Activated CD4-positive, CD25-positive, alpha-beta regulatory T cell treated with anti-CD3 and anti-CD28 coated beads, Interleukin-2, amount 50 U/mL, for 72 hours (primary cell): ENCODE results near the gene VWA3A.
"Not testable (repeated sequence)": the region's sequence is repeated elsewhere in the genome, so short reads cannot be mapped to it uniquely, and the experiment has no call there.

Source experiments
- DNase-seq: peaks from one replicate; pipeline ENCODE4 v3.0.0; 2021

The VWA3A gene

DNA sequence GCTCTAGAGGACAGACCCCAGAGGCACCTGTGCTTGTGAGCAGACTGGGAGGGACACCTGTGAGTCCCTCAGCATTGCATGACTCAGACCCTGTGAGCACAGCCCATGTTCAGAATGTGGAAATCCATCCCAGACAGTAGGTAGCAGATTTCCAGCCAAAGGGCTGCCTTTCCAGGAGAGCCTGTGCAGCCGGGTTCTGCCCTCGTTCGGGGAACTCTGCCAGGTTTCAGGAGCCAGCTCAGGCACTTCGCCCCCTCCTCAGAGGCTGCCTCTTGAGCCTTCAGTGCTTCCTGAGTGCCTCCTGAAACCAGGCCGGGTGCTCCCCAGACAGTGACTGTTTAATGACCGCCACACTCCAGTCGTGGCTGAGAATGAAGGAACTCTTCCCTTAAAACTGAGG, 46.7 kb downstream of the VWA3A start:
- no peak for DNase-seq

DNA sequence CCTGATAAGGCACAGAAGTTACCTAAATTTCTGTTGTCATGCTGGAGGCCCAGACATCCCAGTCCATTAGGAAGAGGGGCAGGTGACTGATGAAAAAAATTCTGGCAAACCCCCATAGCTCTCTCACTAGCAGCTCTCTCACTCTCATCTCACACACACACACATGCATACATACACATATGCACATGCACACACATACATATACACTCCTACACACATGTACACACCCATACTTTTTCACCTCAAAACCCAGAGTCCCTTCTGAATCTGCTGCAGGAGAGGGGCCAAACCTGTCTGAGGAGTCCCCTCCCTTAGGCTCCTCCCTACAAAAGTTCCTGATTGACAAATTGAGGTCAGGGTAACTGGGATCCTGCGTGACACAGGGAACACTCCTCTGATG, 47.4 kb downstream of the VWA3A start:
- DNase-seq = no peak

DNA sequence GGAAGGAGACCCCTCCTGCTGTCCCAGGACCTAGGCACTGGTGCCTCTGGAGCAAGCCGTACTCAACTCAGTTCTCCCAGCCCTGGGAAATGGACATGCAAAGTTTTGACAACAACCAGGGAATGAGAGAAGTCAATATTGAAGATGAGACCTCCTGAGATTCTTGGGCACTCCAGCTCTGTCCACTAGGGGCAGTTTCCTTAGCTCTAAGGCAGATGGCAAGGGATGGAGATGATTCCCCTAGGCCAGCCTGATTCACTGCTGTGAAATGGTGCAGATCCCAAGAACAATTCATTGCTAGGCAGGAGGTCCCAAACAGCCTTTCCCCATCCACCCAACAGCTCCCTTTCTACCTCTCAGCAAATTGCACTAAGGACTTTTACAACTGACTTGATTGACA, 49.4 kb downstream of the VWA3A start:
- no peak for DNase-seq

DNA sequence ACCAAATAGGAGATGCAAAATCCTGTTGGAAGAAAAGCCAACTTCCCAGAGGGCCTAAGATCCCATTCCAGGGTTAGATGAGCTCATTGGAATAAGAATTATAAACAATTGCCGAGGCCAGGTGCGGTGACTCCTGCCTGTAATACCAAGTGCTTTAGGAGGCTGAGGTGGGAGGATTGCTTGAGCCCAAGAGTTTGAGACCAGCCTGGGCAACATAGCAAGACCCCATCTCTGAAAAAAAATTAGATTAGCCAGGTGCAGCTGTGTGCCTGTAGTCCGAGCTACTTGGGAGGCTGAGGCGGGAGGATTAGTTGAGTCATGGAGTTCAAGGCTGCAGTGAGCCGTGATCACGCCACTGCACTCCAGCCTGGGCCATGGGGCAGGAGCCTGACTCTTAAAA, 52.2 kb downstream of the VWA3A start:
- DNase-seq = no peak

DNA sequence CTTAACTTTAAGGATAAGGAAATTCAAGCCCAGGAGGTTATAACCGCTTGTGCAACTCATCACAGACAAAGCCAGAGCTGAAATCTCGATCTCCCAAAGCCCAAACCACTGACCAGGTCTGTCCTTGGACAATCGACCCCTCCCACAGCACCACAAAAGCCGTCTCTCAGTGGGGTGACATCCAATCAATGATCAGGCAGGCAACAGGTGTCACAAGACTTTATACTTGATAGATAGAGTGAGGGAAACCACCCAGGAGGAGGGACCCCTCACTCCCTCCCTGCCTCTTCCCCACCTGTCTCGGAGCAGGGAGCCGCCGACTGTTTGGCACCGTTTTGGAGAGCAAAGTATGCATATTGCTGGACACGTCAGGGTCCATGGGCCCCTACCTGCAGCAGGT, 55.5 kb downstream of the VWA3A start:
- no peak for DNase-seq

DNA sequence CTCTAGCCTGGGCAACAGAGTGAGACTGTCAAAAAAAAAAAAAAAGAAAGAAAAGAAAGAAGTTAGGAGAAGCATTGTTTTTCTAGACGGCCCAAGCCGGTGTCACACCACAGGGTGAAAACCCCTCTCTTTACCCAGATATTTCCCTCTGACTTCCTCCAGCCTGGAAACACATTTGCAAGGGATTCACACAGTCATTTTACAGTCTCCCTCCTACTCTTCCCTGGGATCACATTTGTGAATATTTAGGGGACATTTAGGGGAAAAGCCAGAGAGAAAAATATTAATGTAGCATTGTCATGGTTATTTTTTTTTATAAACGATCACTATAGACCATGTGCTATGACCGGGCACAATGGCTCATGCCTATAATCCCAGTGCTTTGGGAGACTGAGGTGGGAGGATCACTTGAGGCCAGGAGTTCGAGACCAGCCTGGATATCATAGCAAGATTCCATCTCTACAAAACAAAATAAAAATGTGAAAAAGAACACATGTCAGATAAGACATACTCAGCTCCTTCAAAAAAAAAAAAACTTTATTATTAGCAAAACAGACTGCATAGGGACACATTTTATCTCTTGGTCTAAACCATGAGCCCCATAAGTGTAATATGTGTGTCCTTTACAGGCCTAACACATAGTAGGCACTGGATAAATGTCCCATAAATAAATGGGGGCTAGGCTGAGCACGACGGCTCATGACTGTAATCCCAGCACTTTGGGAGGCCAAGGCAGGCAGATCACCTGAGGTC, 59.1 kb downstream of the VWA3A start:
- no peak for DNase-seq

DNA sequence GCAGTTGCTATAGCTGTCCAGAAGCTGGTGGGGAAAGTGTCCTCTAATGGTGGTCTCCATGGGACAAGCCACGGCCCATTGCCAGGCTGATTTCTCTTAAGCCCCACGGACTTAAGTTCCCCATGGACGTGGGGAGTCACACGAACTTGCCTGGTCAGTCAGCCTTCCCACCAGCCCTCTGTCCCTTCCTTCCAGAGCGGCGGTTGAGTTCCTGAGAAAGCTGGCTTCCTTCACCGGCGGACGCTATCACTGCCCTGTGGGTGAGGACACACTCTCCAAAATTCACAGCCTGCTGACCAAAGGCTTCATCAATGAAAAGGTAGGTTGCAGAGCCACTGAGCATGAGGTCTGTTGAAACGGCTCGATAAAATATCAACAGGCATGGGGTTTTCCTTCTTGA, 60.0 kb downstream of the VWA3A start:
- DNase-seq = no peak

DNA sequence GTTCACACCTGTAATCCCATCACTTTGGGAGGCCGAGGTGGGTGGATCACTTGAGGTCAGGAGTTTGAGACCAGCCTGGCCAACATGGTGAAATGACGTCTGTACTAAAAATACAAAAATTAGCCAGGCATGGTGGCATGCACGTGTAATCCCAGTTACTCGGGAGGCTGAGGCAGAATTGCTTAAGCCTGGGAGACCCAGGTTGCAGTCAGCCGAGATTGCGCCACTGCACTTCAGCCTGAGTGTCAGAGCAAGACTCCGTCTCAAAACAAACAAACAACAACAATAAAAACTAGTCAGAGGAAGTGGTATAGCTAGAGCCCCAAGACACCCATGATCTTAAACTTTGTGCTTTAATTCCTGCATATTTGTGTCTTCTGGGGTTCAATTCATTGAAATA, 60.7 kb downstream of the VWA3A start:
- DNase-seq = not testable (repeated sequence)

DNA sequence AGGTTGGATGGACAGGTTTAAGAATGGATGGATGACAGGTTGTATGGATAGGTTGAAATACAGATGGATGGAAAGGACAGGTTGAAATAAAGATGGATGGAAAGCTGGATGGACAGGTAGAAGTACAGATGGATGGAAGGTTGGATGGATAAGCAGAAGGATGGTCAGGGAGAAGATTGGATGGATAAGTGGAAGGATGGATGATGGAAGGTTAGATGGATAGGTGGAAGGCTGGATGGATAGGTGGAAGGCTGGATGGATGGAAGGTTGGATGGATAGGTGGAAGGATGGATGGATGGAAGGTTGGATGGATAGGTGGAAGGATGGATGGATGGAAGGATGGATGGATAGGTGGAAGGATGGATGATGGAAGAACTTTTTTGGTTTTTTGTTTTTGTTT, 69.1 kb downstream of the VWA3A start:
- DNase-seq = no peak

DNA sequence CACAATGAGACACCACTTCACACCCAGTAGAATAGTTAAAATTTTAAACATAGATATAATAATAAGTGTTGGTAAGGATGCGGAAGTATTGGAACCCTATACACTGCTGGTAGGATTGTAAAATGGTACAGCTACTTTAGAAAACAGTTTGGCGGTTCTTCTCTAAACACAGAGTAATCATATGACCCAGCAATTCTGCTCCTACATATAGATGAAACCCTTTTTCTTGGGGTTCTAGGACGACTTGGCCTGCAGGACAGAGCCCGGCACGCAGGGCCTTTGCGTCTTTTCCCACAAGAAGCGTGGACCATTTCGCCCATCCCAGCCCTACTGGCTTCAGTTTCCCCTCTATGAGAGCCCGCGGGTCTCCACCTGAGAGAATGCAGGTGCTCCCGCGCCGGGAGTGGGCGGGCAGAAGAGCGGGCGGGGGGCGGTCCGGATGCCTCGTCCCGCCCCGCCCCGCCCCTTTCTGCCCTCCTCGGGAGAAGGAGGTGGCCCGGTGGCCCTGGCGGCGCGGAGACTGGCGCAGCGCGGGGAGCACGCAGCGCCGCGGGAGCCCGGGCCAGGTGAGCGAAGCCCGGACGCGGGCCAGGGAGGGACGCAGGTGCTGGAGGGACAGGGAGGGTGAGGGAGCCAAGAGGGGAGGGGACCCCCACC, 69.8 kb downstream of the VWA3A start, which contains the start of gene SDR42E2:
Gene SDR42E2 (plus strand): TSS at position 508 of the 657 bp plus-strand sequence. CDS start 3,077 bp downstream, outside the sequence.
- peak; percentile 37 for DNase-seq

DNA sequence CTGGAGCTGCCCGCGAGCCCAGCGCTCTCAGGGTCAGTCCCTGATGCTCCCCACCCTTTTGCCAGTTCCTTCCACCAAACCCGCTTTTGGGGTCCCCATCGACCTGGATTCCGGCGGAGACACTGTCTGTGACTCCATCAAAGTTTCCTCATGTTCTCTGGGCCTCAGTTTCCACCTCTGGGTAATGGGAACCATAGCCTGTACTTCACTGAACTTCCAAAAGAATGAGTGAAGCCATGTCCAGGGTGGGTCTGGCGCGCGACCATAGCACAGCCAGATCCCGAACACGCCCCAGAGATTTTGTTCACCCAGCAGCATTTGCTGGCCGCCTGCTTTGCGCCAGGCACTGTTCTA, 70.3 kb downstream of the VWA3A start:
- no peak for DNase-seq

DNA sequence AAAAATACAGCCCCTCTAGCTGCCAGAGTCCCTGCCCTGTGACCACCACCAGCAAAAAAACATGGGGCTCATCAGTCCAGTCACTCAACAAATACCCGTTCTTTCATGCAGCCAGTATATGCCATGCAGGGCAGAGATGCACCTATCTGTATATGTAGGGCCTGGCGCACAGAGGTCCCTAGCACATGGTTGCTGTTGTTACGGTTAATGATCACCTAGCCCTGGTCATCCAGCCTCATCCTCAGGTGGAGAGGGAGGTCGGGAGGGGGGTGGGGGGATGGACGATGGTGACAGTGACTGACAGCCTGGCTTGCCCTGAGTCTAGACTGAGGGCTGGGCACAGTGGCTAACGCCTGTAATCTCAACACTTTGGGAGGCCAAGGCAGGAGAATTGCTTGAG, 71.5 kb downstream of the VWA3A start:
- no peak for DNase-seq

DNA sequence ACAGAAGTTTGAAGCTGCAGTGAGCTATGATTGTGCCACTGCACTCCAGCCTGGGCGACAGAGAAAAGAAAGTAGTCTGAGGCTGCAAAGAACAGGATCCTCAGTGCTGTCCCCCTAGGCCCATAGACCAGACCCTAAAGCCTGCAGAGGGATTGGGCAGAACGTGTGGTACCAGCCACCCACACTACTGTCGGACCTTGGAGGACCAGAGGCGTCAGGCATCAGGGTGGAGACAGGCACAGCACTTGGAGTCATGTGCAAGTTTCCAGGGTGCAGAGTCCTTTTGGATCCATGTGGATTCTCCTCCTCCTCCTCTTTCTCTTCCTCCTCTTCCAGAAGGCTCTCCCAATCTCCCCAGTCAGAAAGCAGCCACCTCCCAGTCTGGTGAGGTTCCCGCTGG, 72.1 kb downstream of the VWA3A start:
- DNase-seq = no peak

DNA sequence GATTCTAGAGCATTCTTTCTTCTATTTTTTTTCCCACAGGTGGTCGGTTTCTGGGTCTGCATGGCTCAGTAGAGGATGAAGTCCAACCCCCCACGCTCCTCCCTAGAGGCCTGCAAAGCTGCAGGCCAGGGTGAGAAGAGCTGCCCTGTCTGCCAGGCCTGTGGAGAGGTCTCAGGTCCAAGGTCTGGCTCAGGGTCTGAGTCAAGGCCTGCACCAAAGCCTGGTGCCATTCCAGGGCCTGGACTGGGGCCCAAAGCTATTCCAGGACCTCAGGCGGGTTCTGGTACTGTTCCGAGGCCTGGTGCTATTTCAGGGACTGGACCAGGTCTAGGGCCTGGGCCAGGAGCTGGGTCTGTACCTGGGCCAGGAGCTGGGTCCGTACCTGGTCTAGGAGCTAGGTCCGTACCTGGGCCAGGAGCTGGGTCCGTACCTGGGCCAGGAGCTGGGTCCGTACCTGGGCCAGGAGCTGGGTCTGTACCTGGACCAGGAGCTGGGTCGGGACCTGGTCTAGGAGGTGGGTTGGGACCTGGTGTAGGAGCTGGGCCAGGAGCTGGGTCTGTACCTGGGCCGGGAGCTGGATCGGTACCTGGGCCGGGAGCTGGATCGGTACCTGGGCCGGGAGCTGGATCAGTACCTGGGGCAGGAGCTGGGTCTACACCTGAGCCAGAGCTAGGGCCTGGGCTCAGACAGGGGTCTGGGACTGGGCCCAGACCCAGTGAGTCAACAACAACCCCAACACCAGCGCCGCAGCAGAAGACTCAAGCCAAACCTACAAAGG, 73.4 kb downstream of the VWA3A start:
- DNase-seq = no peak

DNA sequence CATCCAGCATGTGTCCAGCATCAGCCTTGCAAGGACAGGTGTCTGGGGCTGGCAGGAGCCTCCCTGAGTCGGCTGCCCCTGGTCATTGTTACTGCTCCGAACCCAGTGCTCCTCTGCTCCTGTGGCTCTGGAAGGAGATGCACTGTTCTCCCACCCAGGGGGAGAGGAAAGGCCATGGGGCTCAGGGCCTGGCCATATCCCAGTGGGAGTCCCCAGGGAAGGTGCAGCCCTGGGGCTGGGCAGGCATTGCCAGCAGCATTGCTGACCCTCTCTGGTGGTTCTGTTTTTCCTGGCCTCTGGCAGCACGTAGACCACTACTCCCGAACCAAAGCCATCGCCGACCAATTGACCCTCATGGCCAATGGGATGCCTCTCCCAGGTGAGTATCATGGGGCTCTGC, 79.6 kb downstream of the VWA3A start:
- no peak for DNase-seq

DNA sequence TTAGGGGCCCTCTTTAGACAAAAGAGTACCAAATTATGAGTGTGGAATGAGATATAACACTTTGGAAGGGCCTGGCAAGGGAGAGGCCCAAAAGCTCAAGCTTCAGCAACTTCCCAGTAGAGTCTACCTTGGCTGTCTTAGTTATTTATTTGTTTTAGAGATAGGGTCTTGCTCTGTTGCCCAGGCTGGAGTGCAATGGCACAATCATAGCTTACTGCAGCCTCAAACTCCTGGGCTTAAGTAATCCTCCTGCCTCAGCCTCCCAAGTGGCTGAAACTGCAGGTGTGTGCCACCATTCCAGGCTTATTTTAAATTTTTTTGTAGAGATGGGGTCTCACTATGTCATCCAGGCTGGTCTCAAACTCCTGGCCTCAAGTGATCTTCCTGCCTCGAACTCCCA, 80.3 kb downstream of the VWA3A start:
- DNase-seq = not testable (repeated sequence)

DNA sequence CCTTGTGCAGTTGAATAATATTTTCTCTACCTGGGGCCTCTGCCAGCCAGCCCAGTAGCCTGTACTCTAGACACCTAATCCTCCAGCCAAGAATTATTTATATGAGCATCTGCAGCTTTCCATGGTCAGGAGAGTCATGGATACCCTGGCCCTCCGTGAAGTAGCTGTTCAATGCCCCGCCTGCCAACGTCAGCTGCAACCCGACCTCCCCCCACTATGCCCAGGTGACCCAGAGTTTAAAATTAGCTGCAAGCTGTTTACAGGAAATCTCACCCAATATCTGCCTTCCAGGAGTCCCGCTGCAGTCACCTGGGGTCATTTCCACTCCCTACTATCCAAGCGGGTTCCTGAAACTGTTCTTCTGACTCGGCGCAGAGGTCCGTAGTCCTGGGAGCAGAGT, 82.3 kb downstream of the VWA3A start:
- DNase-seq = no peak

DNA sequence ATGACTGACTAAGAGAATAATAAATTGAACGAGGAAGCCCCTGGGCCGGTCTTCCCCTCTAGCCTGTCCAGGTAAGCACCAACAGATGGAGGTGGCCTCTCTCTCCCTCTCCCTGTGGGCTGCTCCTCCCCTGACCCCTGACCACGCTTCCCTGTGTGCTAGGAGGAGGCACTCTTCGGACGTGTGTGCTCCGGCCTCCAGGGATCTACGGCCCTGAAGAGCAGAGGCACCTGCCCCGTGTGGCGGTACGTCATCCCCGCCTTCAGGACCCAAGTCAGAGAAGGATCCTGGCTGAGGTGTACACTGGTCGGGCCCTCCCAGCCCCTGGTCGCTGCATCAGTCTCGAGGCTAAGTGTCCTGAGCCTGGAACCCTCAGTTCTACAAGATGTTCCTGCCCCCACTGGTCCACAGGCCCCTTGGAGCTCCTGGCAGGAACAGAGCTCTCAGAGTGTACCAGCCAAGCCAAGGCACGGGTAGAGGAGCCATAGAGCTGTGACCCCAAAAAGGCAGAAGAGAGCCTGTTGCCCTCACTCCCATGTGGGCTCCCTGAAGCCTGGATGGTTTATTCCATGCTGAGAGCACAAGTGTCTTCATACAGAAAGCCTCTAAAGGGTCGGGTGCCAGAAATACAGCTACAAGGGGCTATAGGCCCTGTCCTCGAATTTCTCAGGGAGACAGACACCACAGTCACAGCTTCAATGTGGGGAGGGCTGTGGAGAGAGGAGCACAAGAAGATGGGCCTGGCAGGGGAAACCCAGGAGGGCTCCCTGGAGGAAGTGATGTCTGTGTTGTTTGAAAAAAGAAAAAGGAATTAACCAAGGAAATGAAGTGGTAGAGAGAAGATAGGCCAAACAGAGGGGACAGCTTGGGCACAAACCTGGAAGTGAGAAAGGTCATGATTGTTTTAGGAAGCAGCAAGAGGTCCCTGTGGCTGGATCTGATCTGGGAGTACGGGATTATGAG, 85.9 kb downstream of the VWA3A start:
- DNase-seq = no peak

DNA sequence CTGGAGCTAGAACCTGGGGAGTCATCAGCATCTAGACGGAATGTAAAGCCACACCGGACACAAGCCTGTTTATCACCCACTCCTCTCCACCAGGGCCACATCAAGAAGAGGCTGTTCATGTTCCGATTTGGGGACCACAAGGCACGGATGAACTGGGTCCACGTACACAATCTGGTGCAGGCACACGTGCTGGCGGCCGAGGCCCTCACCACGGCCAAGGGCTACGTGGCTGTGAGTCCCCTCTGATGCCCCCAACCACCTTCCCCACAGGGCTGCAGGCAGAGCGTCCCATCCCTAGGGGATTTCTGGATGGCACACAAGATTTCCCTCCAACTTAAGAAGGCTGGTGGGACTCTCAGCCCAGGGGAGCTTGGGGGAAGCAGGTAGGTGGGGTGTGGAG, 89.1 kb downstream of the VWA3A start:
- no peak for DNase-seq

DNA sequence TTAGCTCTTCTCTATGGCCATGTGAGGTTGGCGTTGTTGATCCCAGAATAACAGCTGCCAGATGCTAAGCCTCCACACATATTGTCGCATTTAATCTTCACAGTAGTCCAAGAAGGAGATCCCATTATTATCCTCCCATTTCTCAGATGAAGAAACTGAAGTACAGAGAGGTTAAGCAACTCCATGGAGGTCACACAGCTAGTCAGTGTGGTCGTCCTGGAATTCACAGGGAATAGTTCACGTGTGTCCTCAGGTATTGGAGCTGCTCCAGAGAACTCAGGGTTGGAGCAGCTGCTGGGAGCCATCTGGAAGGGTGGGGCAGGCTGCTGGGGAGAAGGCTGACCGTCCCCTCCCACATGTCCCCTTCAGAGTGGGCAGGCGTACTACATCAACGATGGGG, 89.5 kb downstream of the VWA3A start:
- no peak for DNase-seq

DNA sequence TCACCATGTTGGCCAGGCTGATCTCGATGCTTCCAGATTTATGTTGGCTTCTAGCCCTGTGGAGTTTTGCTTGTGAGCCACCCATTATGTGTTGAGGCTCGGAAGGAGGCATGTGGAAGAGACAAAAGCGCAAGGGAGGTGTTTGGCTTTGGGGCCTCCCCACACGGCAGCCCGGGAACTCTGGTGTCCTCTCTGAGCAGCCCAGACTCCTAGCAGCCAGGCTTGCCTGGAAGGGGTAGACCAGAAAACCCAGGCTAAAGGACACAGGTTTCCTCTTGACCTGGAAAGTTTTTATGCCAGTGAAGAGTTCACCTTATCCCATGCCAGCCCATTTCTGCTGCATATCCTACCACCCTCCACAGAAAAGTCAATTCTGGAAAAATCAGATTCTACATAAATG, 91.0 kb downstream of the VWA3A start:
- DNase-seq = no peak

DNA sequence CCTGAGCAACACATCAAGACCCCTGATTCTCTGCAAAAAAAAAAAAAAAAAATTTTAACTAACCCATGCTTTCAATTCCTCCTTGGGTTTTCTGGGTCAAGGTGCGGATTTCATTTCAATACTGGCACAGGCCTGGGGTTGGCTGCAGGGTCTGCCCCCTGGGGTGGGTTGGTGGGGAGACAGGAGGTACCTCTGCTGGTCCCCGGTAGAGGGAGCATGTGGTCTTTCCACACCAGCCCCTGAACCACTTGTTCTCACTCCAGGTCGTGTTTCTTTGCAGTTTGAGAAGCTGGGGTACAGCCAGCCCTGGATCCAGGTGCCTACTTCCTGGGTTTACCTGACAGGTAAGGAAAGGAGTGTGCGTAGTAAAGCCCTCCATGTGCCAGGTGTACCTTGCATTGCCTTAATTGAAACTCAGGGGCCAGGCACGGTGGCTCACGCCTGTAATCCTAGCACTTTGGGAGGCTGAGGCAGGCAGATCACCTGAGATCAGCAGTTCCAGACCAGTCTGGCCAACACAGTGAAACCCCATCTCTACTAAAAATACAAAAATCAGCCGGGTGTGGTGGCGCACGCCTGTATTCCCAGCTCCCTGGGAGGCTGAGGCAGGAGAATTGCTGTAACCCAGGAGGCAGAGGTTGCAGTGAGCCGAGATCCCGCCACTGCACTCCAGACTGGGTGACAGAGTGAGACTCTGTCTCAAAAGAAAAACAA, 91.7 kb downstream of the VWA3A start:
- DNase-seq = no peak
